Measurements from ENCODE around the gene ILDR2. TPM values are rescaled to one million over a fixed set of nuclear protein-coding genes. Genes with fewer than 3 reads are reported as not detected.

ILDR2 gene
- total and polyA plus RNA-seq, 9 of the 15 experiments (the other 6 are each of a cell fraction or from before 2014, with no cell fraction given) = 0.03 to 0.31 (median 0.18) TPM; not detected in 2

DNA sequence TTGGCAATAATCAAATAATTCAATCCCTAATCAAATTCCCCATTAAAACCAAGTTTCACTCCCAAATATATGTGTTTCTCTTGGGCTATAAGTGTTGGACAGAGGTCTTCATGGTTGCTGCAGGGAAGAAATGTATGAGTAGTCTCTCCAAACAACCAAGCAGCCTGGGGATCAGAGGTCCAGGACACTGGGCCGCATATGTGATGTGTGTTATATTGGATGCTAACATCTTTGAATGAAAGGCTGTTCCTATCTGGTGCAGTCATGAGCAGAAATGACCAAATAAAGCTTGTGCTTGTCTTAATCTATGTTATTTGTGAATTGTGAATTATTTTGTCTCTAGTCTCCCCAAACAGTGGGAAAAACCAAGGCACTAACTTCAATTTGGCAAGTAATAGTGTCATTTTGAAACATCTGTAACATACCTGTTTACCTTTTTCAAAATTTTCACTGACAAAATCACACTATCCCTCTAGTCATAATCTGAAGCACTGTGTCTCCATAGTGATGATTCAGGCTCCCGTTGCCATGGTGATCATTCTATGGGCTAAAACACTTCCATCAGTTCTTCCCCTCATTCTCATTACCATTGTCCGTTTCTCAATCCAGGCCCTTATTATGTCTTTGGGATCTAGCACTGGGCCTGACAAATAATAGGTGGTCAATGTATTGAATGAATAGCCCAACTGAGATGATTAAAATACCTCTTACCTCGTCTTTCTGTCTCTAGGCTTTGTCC is 86.8 kb downstream of the ILDR2 start:
- no TSS peak for BruUV-seq (replicated peaks)
- Histone ChIP-seq H3K9me3 (replicated peaks; ENCODE audit: control insufficient read depth, insufficient read depth, low read depth, low read length) (no peaks in the 10 kb centered on the region), H3K9me1 (ENCODE audit: control insufficient read depth, insufficient read depth, low read length) (no peaks in the 10 kb centered on the region), H3K27me3 (ENCODE audit: control insufficient read depth in 2 of 2, insufficient read depth in 2 of 2, low read length in 2 of 2) (peaks cover 37 to 38% of the 10 kb centered on the region in 2 experiments), H4K20me1 (replicated peaks; ENCODE audit: control insufficient read depth, insufficient read depth, low read length) (no peaks in the 10 kb centered on the region), H3K27ac (ENCODE audit: extremely low read depth, low read depth, low read length) (no peak overlapping the region), H3K36me3 (ENCODE audit: control insufficient read depth, insufficient read depth, low read length) (no peaks in the 10 kb centered on the region), H3K9ac (ENCODE audit: insufficient read depth in 1 of 2, low read depth in 2 of 2, low read length in 2 of 2) (no peak overlapping the region), H2AFZ (ENCODE audit: low read depth, low read length) (no peak overlapping the region), H3K4me2 (ENCODE audit: insufficient read depth, low read length) (no peak overlapping the region), H3K79me2 (ENCODE audit: control insufficient read depth, insufficient read depth, low read length) (no peaks in the 10 kb centered on the region), H3K4me3 (no peak overlapping the region), H3K4me1 (replicated peaks in 1 of 2; ENCODE audit: control insufficient read depth in 2 of 2, insufficient read depth in 2 of 2, low read length in 2 of 2) (peaks cover 0 to 8% of the 10 kb centered on the region in 2 experiments; a peak in 2 of 5 replicates)
- POLR2A ChIA-PET = interaction anchor here (0.6 kb wide), 1 partner anchor 180 kb away, joined by 3 read pairs; no protein-coding TSS in a partner anchor
- WGBS (ENCODE audit: insufficient coverage, low coverage, missing lambda C conversion rate) = 5% methylated on average over 4 of the region's 4 CpGs
- TF ChIP-seq RFX1 (IDR thresholded peaks at IDR 0.05) (peak; percentile 89), MYNN (IDR thresholded peaks at IDR 0.05) (peak; percentile 68; the same call in 1 of the 2 replicates), MYNN (CRISPR knock-in tag; IDR thresholded peaks at IDR 0.05) (no peak), SREBF1 (IDR thresholded peaks at IDR 0.05; ENCODE audit: borderline replicate concordance, low read depth, low read length) (no peak), L3MBTL2 (IDR thresholded peaks at IDR 0.05) (no peak)
- CTCF ChIA-PET (ENCODE audit: low intra/inter-chr PET ratio) = interaction anchor here (0.6 kb wide), 1 partner anchor 1324 kb away, joined by 3 read pairs; no protein-coding TSS in a partner anchor
- no peak for FAIRE-seq
- in situ Hi-C loops (cut with MboI) = loop anchor here (10.0 kb wide), 1 partner anchor 556 kb away; no protein-coding TSS in a partner anchor
- intact Hi-C loops (cut with micrococcal nuclease) = no loop called here
- no peak for ATAC-seq
- peak in 2 of 4 experiments; percentile 23 to 27 for DNase-seq (ENCODE audit: extremely low read depth in 1 of 4, low spot score in 3 of 4)

Data from K562 (cell line).